ENCODE results near the gene PTPN14. TPM values are rescaled to one million over a fixed set of nuclear protein-coding genes. Genes with fewer than 3 reads are reported as not detected.

PTPN14 gene
- total RNA-seq, 1 donor: 104 TPM

DNA sequence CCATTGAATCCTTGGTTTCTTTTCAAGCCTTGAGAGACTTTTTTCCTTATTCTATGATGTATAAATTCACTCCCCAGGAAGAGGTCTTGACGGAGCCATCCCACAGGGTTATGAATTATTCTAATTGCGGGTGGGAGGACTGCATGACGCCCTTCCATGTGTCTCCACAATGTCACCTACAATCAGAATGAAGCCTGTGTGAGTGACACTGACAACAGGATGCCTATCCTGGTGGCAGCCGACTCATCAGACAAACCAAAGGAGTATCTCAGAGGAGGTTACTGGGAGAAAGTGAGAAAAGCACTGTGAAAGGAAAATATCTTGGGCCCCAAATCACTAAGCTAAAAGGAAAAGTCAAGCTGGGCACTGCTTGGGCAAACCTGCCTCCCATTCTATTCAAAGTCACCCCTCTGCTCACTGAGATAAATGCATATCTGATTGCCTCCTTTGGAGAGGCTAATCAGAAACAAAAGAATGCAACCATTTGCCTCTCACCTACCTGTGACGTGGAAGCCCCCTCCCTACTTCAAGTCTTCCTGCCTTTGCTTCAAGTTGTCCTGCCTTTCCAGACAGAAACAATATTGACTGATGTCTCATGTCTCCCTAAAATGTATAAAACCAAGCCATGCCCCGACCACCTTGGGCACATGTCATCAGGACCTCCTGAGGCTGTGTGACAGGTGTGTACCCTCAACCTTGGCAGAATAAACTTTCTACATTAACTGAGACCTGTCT is 172.0 kb downstream of the PTPN14 start:
- H3K4me3 ChIP-seq (ENCODE audit: low read depth, low read length): no peak overlapping the region
- no peak for DNase-seq (ENCODE audit: low read depth)
- TF ChIP-seq, protein P1, sequence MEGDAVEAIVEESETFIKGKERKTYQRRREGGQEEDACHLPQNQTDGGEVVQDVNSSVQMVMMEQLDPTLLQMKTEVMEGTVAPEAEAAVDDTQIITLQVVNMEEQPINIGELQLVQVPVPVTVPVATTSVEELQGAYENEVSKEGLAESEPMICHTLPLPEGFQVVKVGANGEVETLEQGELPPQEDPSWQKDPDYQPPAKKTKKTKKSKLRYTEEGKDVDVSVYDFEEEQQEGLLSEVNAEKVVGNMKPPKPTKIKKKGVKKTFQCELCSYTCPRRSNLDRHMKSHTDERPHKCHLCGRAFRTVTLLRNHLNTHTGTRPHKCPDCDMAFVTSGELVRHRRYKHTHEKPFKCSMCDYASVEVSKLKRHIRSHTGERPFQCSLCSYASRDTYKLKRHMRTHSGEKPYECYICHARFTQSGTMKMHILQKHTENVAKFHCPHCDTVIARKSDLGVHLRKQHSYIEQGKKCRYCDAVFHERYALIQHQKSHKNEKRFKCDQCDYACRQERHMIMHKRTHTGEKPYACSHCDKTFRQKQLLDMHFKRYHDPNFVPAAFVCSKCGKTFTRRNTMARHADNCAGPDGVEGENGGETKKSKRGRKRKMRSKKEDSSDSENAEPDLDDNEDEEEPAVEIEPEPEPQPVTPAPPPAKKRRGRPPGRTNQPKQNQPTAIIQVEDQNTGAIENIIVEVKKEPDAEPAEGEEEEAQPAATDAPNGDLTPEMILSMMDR (IDR thresholded peaks at IDR 0.05; ENCODE audit: insufficient read depth, low read depth, low read length): no peak

DNA sequence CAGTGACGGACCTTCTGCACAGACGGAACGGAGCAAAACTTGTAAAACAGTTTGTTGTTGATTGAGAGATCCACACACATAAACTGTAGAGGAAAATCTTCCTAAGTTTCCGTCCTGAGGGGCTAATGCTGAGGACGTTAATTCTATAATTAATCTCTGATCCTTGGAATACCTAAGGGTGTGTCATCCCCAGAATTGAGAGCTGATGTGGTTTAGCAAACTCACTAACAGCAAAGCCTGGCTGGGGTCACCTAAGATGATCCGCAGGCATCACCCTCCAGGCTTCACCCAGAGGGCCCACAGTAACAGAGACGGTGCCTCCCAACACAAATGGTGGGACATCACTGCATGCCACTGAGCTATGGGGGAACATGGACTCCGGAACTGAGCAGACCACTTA is 172.9 kb downstream of the PTPN14 start:
- no peak overlapping the region for H3K4me3 ChIP-seq (ENCODE audit: low read depth, low read length)
- no peak for DNase-seq (ENCODE audit: low read depth)
- TF ChIP-seq, protein P1 (IDR thresholded peaks at IDR 0.05; ENCODE audit: insufficient read depth, low read depth, low read length): no peak

DNA sequence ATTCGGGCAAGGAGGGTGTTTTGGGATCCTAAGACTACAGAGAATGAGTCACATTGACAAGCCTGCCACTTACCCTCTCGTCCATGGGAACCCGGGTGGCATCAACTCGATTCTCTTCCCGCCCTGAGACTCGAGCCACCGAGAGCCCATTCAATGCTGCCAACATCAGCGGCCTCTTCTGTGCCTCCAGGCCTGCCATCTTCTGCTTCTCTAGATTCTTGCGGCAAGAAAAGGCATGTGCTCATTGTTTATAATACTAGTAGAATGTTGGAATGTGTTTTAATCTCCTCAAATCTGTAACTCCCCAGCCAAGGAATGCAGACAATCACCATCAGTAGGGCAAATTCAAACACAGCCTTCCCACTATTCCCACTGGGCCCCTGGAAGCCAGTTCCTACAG is 173.5 kb downstream of the PTPN14 start:
- TF ChIP-seq, protein P1 (IDR thresholded peaks at IDR 0.05; ENCODE audit: insufficient read depth, low read depth, low read length): no peak
- H3K4me3 ChIP-seq (ENCODE audit: low read depth, low read length): no peak overlapping the region
- peak; percentile 74 for DNase-seq (ENCODE audit: low read depth)

DNA sequence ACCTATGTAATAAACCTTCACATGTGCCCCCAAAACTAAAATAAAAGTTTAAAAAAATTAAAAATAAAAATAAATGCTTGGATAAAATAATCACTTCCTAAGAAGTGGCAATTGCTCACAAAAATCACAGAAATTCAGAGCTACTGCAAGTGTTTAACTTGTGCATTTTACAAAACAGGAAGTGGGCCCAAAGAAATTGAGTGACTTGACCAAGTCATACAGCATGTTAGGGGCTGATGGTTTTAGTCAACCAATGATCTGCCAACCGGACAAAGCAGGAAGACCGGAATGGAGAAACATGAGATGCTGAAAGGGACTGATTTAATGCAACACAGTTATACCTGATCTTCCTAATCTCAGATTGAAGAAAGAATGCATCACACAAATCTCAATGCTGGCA is 173.9 kb downstream of the PTPN14 start:
- DNase-seq (ENCODE audit: low read depth): no peak

DNA sequence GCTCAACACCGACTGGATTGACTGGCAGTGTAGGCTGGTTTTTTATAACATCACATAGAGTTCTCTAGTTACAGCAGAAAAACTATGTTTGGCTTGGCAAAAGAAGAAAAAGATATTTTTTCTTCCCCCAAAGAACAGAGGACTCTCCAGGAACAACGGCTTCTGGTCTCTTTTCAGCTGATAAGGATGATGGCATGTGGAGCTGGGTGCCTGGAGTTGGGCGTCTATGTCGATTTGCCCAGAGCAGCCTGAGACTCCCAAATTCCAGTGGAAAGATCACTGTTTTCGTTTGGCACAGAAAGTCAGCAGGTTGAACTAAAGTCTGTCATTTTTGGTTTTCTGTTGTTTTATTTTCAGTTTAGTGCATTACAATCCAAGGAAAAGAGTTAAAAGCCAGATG is 179.3 kb downstream of the PTPN14 start:
- no peak for DNase-seq (ENCODE audit: low read depth)
- TF ChIP-seq, protein P1 (IDR thresholded peaks at IDR 0.05; ENCODE audit: insufficient read depth, low read depth, low read length): no peak
- H3K4me3 ChIP-seq (ENCODE audit: low read depth, low read length): no peak overlapping the region

More for the DNA sequence above, 173.9 kb downstream of the PTPN14 start:
- TF ChIP-seq, protein P1 (IDR thresholded peaks at IDR 0.05; ENCODE audit: insufficient read depth, low read depth, low read length): no peak
- no peak overlapping the region for H3K4me3 ChIP-seq (ENCODE audit: low read depth, low read length)

DNA sequence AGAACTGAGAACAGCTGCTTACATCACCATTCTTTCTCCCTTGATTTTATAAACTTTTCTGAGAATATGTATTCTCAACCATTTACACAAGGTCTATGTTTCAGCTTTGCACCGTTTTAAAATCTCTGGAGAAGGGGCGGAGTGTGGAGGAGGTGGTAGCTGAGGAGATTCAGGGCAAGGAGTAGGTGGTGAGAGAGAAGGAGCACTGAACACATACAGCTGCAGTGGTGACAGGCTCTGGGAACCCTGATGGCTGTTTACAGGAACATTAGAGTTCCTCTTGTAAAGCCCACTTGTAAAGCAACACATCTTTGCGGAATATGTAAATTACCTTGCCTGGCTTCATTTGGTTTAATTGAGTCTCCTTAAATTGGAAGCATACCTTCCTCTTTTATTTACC is 180.8 kb downstream of the PTPN14 start:
- TF ChIP-seq, protein P1 (IDR thresholded peaks at IDR 0.05; ENCODE audit: insufficient read depth, low read depth, low read length): no peak
- H3K4me3 ChIP-seq (ENCODE audit: low read depth, low read length): no peak overlapping the region
- no peak for DNase-seq (ENCODE audit: low read depth)

DNA sequence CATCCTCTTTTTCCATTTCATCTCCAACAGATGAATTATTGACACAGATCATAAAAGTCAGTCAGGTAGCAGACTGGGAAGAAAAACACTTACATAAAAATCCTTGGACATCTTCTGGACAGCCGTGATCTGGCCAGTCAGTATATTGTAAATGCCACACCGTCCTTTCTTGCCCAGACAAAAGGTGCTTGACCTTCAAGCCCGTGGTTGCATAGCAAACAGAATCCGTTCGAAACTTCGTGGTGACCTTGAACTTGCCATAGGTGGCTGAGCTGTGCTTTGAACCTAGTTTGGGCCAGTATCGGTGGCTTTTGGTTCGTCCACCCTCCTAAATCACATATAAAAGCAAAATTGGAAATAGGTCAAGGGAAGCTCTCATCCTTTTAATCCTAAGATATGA is 182.0 kb downstream of the PTPN14 start:
- TF ChIP-seq, protein P1 (IDR thresholded peaks at IDR 0.05; ENCODE audit: insufficient read depth, low read depth, low read length): no peak
- DNase-seq (ENCODE audit: low read depth): no peak
- no peak overlapping the region for H3K4me3 ChIP-seq (ENCODE audit: low read depth, low read length)
